Measurements from ENCODE around the gene CCL28. TPM values are rescaled to one million over a fixed set of nuclear protein-coding genes. Genes with fewer than 3 reads are reported as not detected.
"Not testable (repeated sequence)": the region's sequence is repeated elsewhere in the genome, so short reads cannot be mapped to it uniquely, and the experiment has no call there.

CCL28 gene
- total RNA-seq, 1 donor from 2014 or later = 6.2 TPM

DNA sequence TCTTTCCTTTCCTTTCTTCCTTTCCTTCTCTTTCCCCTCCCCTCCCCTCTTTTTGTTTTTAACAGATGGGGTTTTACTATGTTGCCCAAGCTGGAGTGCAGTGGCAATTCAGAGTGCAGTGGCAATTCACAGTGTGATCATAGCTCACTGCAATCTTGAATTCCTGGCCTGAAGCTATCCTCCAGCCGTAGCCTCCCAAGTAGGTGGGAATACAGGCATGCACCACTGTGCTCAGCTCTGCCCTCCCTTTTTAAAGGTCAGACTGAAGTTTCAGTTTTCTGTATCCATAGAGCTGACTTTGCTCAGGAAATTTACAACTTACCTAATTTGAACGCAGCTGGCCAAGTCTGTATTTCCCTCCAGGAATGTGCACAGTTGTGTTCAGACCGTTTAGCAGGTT, 696 bp downstream of the CCL28 start:
- TF ChIP-seq, protein P1, sequence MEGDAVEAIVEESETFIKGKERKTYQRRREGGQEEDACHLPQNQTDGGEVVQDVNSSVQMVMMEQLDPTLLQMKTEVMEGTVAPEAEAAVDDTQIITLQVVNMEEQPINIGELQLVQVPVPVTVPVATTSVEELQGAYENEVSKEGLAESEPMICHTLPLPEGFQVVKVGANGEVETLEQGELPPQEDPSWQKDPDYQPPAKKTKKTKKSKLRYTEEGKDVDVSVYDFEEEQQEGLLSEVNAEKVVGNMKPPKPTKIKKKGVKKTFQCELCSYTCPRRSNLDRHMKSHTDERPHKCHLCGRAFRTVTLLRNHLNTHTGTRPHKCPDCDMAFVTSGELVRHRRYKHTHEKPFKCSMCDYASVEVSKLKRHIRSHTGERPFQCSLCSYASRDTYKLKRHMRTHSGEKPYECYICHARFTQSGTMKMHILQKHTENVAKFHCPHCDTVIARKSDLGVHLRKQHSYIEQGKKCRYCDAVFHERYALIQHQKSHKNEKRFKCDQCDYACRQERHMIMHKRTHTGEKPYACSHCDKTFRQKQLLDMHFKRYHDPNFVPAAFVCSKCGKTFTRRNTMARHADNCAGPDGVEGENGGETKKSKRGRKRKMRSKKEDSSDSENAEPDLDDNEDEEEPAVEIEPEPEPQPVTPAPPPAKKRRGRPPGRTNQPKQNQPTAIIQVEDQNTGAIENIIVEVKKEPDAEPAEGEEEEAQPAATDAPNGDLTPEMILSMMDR (conservative IDR thresholded peaks at IDR 0.05; ENCODE audit: low read depth, low read length) = no peak
- DNase-seq (ENCODE audit: low read depth) = no peak

DNA sequence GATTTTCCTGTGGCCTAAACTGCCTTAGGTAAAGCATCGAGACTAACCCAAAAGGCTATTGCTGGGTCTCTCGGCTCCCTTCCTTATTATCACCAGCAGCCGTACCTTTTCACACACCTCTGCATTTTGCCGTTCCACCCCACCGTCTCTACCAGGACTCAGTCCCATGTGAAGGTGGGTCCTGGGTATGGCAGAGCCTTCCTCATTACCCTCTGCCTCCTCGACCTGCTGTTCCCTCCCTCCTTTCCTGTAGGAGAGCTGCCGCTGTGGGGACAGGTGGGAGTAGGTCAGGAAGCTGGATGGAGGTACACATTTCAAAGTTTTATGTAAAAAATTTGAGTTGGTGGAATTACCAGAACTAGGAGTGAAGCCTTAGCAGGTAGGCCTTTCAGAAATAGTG, 1.8 kb downstream of the CCL28 start:
- TF ChIP-seq, protein P1 (conservative IDR thresholded peaks at IDR 0.05; ENCODE audit: low read depth, low read length) = no peak
- H3K4me3 ChIP-seq (ENCODE audit: low read depth, low read length) = no peak overlapping the region
- no peak for DNase-seq (ENCODE audit: low read depth)

More for the DNA sequence above, 696 bp downstream of the CCL28 start:
- no peak overlapping the region for H3K4me3 ChIP-seq (ENCODE audit: low read depth, low read length)

DNA sequence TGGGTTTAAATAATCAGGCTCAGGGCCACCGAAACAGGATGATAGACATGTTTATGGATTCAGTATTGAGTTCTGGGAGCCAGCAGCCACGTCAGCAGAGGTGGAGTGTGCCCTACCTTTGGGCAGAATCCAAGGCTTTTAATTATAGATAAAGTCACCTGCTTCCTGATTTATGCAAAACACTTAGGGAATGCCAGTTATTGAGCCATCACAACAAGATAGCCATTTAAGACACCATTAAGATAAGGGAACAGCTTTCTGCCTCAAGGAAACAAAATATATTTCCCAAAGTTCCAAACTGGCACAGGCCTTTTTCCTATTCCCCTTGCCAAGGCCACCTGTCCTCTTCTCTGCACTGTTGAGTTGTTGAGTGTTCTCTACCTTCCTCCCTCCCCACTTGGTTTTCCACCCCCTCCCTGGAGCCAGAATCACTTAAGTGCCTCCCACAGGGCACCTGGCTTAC, 2.4 kb downstream of the CCL28 start:
- no peak for DNase-seq (ENCODE audit: low read depth)
- TF ChIP-seq, protein P1 (conservative IDR thresholded peaks at IDR 0.05; ENCODE audit: low read depth, low read length) = no peak
- H3K4me3 ChIP-seq (ENCODE audit: low read depth, low read length) = no peak overlapping the region

DNA sequence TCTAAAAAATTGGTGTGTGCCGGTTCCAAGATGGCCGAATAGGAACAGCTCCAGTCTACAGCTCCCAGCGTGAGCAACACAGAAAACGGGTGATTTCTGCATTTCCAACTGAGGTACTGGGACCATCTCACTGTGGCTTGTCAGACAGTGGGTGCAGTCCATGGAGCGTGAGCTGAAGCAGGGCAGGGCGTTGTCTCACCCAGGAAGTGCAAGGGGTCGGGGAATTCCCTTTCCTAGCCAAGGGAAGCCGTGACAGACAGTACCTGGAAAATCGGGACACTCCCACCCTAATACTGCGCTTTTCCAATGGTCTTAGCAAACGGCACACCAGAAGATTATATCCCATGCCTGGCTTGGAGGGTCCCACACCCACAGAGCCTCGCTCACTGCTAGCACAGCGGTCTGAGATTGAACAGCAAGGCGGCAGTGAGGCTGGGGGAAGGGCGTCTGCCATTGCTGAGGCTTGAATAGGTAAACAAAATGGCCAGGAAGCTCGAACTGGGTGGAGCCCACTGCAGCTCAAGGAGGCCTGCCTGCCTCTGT, 9.6 kb downstream of the CCL28 start:
- not testable (repeated sequence) for H3K4me3 ChIP-seq (ENCODE audit: low read depth, low read length); DNase-seq (ENCODE audit: low read depth)

DNA sequence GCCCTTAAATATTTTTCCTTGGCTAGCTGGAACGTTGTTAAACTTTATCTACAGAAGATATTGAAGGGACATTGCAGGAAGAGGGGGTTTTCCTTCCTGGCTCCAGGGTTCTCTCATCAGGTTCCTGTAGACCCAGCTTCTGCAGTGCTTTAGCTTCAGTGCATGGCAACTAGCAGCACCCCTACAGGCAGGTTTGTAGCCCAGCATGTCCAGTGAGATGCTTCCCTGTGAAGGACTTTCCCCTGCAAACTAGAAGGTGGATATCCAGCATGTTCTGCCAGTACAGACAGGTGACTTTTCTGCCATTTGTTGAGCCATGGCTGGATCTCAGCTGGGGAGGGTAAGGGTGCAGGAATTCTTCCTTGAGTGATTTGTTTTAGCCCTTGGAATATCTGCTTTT, 10.4 kb downstream of the CCL28 start:
- TF ChIP-seq, protein P1 (conservative IDR thresholded peaks at IDR 0.05; ENCODE audit: low read depth, low read length) = peak; percentile 55
- no peak overlapping the region for H3K4me3 ChIP-seq (ENCODE audit: low read depth, low read length)
- no peak for DNase-seq (ENCODE audit: low read depth)

DNA sequence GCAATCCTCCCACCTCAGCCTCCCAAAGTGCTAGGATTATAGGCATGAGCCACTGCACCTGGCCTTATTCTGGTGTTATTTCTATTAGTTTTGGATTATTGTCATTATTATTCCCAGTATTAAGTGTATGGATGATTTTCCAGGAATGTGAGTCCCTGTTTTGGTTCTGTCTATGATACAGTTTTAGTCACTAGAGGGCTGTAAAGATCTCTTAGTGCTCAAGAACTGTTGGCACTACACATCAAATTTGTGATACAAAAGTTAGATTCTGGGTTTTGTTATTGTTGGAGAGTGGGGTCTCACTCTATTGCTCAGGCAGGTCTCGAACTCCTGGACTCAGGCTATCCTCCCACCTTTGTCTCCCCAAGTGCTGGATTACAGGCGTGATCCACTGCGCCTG, 12.1 kb downstream of the CCL28 start:
- no peak overlapping the region for H3K4me3 ChIP-seq (ENCODE audit: low read depth, low read length)
- no peak for DNase-seq (ENCODE audit: low read depth)
- TF ChIP-seq, protein P1 (conservative IDR thresholded peaks at IDR 0.05; ENCODE audit: low read depth, low read length) = peak; percentile 63

DNA sequence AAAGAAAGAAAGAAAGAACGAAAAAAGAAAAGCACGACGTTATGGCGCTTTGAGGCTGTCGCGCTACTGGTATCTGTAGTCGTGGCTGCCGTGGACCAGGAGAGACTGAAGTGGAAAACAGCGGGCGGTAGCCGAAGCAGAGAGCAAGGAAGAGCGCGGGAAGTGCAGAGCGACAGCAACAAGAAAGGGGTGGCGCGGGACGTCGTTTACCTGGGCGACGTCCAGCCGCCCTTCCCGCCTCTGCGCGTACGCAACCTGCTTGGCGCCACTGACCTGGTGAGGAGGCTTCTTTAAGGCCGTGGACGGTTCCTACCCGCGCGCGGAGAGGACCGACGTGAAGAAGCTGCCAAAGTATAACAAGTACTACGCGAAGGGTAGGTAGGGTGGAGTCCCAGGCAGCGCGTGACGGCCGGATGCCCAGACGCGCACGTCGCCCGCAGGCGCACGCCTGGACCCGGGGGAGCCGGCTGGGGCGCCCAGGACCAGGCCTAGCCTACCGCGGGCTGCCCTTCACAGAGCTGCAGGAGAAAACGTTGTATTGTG, 15.4 kb downstream of the CCL28 start:
- TF ChIP-seq, protein P1 (conservative IDR thresholded peaks at IDR 0.05; ENCODE audit: low read depth, low read length) = no peak
- H3K4me3 ChIP-seq (ENCODE audit: low read depth, low read length) = peak overlapping the region; percentile 62
- DNase-seq (ENCODE audit: low read depth) = no peak

Measured in epithelial cell of proximal tubule (primary cell).